H1 (cell line): Measurements from ENCODE around the gene TNFRSF1A.

Experiments used
- CHD1 ChIP-seq: IDR thresholded peaks from 2 replicates; pipeline ENCODE4 v1.6.1; 2012; ENCODE audit warnings: low read depth, low read length, improper control_type of control experiment
- POLR2AphosphoS5 ChIP-seq: IDR thresholded peaks from 2 replicates; pipeline ENCODE4 v1.6.1; 2011; ENCODE audit warnings: low read depth, low read length
- YY1 ChIP-seq: IDR thresholded peaks from 2 replicates; pipeline ENCODE4 v1.6.1; 2011; ENCODE audit warnings: low read depth, mild to moderate bottlenecking, low read length

DNA sequence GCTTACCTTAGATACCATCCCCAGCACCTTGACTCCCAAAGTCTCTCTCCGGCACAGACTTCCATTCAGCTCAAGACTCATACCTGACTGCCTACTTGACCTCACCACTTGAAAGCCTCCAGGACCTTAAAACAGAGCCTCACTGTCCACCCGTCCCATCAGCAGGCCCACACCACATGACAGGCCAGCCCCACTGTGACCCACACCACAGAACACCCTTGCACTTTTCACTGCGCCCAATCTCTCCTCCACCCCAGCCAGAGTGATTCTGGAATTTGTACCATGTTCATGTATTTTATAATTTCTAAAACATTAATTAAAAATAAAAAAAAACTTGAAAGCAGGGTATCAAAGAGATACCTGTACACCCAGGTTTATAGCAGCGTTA lies 59.4 kb downstream of the TNFRSF1A start:
- no peak for TF ChIP-seq POLR2AphosphoS5
- TF ChIP-seq YY1: no peak
- TF ChIP-seq CHD1: no peak
